NOMO-1 treated with dmso at 0.1 percent for 144 hours (cell line): ENCODE measurements around the gene OPCML.

Experiments used
- DNase-seq: peaks from one replicate; lab custom pipeline; 2025; ENCODE audit not compliant: unreplicated experiment; lab: John Stamatoyannopoulos, UW

Gene OPCML

GRCh38 chr11:133418218-133418617 lies 114.1 kb downstream of the OPCML start:
- DNase-seq = no peak

- DNase-seq = no peak
These were observed 117.8 kb downstream of the OPCML start for GRCh38 chr11:133414506-133414905.

- no peak for DNase-seq
These were observed 118.6 kb downstream of the OPCML start for GRCh38 chr11:133413703-133414102.

DNA sequence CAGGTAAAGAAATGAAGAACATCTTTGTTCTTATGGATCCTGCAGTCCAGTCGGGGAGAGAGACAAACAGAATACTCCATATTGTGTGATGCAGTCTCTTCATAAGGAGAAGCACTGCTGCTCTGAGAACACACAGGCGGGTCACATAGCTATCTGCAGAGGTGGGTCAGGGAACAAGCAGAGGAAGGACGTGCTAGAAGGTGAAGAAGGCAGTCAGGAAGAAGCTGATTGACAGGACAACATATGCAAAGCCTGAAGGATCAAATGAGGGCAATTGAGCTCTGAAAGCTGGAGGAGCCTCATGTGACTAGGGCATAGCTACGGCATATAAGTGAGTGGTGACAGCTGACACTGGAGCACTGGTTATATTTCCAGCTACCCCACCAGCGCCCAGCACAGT lies 122.5 kb downstream of the OPCML start:
- no peak for DNase-seq

GRCh38 chr11:133408936-133409335 lies 123.4 kb downstream of the OPCML start:
- no peak for DNase-seq

- no peak for DNase-seq
These were observed 123.9 kb downstream of the OPCML start for GRCh38 chr11:133408402-133408801.

- DNase-seq = no peak
These were observed 125.8 kb downstream of the OPCML start for GRCh38 chr11:133406489-133406888.

DNA sequence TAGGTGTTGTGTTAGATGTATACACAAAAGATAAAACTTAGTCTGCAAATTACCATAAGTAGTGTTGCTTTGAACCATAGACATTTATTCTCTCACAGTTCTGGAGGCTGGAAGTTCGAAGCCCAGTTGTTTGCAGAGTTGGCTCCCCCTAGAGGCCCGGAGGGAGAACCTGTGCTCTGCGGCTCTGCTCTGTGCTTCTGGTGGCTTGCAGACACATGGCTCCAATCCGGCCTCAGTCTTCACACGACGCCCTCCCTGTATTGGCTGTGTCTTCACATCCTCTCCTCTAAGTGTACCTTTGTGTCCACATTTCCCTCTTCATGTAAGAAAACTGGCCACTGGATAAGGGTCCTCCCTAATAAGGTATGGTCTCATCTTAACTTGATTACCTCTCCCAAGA lies 128.4 kb downstream of the OPCML start:
- peak; percentile 1 for DNase-seq

- DNase-seq = no peak
These were observed 129.8 kb downstream of the OPCML start for GRCh38 chr11:133402551-133402950.

- no peak for DNase-seq
These were observed 132.3 kb downstream of the OPCML start for GRCh38 chr11:133399855-133400625.

DNA sequence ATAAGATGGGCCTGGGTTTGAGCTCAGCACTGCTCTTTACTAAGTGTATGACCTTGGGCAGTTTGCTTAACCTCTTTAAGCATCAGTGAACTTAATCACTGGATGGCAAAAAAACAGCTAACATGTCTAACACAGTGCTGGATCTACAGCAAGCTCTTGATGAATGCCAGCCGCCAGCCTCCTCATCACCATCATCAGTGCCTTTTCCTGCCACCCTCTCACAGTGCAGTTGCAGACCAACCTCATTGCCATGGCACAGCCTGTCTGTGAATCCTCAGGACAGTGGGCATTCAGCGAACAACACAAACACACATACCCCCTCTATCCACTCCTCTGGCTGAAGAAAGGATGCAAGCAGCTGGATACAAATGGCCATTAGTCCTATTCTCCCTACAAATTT lies 133.0 kb downstream of the OPCML start:
- DNase-seq = no peak

GRCh38 chr11:133390803-133391202 lies 141.5 kb downstream of the OPCML start:
- DNase-seq = no peak

- no peak for DNase-seq
These were observed 143.2 kb downstream of the OPCML start for GRCh38 chr11:133388975-133389568.

DNA sequence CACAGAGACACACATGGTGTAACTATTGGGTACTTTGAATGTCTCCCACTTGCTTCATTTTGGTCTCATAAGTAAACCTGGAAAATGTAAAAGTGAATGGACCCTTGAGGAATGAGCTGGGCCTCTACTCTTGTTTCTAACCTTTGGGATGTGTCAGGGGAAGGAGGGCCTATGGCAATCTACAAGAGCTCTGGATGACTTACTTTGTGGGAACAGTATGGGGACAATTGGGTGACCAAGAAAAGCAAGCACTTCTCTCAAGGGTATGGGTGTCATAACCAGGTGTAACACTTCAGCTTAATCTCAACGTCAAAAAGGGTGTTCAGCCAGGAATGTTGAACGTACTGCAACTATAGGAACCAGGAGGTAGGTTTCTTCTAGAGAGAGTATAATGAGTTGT lies 144.0 kb downstream of the OPCML start:
- no peak for DNase-seq

DNA sequence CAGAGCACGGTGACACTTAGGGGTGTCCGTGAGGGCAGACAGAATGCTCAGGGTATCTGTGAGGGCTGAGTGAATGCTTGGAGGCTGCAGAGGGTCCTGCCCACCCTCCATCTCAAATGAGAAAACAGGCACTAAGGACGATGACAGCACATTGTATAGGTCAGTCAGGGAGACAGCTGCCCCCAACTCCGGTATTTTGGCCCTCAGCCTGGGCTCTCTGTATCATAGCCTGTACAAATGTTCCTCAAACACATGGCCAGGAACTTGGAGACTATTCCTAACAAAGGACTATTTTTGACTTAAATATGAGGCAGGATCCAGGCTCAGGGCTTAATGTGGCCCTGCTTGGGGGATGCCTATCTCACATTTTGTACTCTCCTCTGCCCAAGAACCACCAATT lies 145.4 kb downstream of the OPCML start:
- no peak for DNase-seq

DNA sequence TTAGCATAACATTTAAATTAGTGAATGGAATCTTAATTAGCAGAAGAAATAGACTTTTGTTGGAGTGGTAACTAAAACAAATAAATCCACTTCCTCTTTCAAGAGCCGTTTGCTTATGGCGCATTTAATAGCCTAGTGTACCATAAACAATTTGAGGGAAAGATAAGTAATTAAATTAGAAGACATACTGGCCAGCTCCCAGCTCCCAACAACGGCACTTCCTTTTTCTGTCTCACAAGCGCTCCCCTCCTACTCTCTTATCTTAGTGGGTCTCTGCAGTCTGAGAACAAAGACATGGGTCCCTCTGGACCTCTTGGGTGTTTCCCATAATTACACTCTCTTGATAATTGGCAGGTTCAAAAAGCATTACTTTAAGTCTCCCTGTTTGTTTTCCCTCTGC lies 146.0 kb downstream of the OPCML start:
- DNase-seq = peak; percentile 2

- DNase-seq = no peak
These were observed 146.5 kb downstream of the OPCML start for GRCh38 chr11:133385781-133386180.

- DNase-seq = no peak
These were observed 147.6 kb downstream of the OPCML start for GRCh38 chr11:133384731-133385130.

DNA sequence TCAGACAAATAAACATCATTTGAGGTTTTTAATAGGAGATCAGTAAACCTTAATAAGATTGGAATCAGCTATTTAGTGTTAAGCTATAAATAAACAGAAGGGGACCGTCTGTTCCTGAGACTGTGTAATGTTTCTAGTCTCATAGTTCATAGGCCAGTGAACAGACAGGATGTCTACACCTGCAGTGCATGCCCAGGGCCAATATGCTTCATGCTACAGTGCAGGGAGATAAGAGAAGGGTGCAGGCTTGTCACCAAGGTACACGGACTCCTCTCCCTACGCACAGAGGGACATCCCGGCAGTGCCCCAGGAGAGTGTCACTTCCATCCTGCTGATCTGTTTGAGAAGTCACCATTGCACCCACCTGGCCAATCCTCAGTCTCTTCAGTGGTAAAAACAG lies 148.6 kb downstream of the OPCML start:
- DNase-seq = no peak

DNA sequence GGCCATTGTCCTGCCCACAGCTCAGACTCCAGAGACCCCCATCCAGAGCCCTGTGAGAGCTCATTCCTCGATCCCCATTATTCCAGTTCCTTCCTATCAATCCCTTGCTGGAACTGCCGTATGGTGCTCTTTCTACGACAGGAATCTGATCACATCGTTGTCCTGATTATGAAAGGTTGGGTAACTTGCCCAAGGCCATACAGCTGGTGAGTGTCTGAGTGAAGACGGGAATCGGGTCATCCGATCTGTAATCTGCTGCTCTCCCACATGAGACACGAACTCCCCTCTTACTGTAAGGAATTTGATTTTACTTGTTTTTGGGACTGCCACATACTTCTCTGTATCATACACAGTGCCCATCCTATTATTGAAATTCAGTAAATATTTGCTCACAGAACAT lies 149.1 kb downstream of the OPCML start:
- no peak for DNase-seq

DNA sequence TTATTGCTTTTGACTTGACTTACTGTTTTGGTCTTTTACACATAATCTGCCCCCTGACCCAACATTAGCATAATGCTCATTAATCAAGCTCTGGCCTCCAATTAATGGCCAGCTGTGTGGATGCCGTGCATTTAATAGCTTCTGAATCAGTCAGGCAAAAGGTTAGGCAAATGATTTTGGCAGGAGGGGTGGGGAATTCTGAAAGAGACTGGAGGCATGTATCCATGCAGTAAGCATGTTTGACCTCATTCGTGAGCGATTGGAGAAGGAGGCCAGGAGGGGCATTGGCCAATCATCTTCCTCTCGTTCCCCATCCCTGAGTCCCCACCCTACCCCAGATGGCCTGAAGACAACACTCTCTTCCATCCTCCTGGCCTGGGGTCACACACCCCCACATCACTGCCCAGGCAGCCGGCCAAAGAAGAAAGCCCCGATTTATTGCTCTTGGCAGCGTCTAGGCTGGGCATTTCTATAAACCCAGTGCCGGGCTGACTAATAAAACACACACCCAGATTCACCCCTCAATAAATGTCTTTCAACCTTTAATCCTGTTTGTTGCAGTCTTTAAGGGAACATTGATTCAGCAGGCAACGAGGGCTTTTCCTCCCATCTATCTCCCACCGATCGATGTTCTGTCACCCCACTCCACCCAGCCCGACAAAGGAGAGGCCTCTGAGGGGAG lies 150.0 kb downstream of the OPCML start:
- DNase-seq = no peak

DNA sequence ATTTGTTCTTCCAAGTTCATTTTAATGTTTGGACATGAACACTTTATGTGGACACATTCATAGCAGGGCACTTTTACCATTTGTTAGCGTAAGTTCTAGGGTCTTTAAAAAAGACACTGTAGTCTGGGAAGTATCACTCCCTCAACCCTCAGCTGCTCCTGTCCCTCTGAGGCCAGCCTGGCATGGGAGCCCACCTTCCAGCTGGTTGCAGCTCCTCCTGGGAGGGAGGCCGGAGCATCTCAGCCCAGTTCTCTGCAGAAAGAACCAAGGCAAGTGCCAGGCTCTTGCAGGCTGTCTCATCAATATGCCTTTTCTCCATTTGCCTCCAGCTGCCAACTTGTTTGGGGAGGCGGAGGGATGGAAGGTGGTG lies 150.6 kb downstream of the OPCML start:
- no peak for DNase-seq
